Breast epithelium (tissue), 3 donors: ENCODE measurements around the gene NOVA1.

Source experiments
- POLR2A ChIP-seq: fragments of 450-650 bp; IDR thresholded peaks from one replicate; pipeline ENCODE4 v1.6.1; 2016; ENCODE audit warnings: antibody characterized with exemption, mild to moderate bottlenecking, moderate library complexity
- TF ChIP-seq, protein P1 (sequence below), 3 donors: fragments of 450-650 bp; IDR thresholded peaks; one replicate each; pipeline ENCODE4 v1.5.1; 2016 to 2017; ENCODE audit warnings: antibody characterized with exemption in 3 of 3, mild to moderate bottlenecking in 3 of 3, moderate library complexity in 3 of 3

DNA sequence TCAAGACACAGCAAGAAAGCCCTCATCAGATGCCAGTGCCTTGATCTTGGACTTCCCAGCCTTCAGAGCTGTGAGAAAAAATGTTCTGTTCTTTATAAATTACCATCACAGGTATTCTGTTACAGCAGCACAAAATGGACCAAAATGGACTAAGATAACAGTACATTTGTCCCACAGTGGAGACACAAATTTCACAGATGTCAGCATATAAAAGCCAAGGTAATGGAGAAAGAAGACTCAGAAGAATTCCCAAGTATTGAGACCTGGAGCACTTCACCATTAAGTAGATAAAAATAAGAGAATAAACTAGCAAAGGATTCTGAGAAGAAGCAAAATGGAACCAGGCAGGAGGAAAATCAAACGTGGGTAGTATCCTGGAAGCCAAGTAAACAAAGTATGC lies 131.0 kb downstream of the NOVA1 start:
- TF ChIP-seq, protein P1, sequence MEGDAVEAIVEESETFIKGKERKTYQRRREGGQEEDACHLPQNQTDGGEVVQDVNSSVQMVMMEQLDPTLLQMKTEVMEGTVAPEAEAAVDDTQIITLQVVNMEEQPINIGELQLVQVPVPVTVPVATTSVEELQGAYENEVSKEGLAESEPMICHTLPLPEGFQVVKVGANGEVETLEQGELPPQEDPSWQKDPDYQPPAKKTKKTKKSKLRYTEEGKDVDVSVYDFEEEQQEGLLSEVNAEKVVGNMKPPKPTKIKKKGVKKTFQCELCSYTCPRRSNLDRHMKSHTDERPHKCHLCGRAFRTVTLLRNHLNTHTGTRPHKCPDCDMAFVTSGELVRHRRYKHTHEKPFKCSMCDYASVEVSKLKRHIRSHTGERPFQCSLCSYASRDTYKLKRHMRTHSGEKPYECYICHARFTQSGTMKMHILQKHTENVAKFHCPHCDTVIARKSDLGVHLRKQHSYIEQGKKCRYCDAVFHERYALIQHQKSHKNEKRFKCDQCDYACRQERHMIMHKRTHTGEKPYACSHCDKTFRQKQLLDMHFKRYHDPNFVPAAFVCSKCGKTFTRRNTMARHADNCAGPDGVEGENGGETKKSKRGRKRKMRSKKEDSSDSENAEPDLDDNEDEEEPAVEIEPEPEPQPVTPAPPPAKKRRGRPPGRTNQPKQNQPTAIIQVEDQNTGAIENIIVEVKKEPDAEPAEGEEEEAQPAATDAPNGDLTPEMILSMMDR (IDR thresholded peaks at IDR 0.05) = no peak
- TF ChIP-seq POLR2A = no peak
